Measurements from ENCODE around the gene FLII. TPM values are rescaled to one million over a fixed set of nuclear protein-coding genes. Genes with fewer than 3 reads are reported as not detected.

The FLII gene
- total and polyA plus RNA-seq, 2 experiments from 2014 or later, result 175 to 373 TPM

DNA sequence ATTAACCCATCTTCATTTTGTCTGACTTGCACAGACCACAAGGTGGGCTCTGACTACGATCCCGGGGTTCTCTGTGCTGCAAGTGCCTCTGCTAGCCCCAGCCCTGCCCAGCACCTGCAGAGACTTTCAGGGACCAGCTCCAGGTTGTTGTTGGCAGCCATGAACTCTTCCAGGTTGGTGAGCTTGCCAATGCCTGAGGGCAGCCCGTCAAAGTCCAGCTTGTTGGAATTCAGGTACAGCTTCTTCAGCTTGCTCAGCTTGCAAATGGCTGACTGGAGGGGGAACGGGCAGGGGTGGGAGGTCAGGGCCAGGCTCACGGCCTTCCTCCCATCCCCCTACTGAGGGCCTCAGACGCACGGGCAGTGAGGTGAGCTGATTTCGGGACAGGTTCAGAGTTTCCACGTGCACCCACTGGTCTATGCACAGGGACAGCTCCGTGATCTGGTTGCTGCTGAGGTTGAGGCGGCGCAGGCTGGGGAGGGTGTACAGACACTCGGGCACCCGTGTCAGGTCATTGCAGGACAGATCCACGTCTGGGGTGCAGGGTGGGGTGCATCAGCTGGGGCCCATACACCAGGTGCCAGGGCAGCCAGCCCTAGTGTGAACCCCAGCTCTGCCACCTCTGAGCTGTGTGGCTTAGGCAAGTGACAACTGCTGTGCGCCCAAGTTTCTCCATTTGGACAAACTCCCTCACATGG, 5.2 kb downstream of the FLII start:
- H3K79me2 ChIP-seq (replicated peaks; ENCODE audit: insufficient read depth), result peaks cover 27% of the 10 kb centered on the region
- H4K20me1 ChIP-seq (replicated peaks; ENCODE audit: insufficient read depth), result peaks cover 4% of the 10 kb centered on the region
- no peak overlapping the region for H2AFZ ChIP-seq
- DNase-seq (ENCODE audit: low spot score) (no peak), ATAC-seq (no peak)
- no peak overlapping the region for H3K27ac Mint-ChIP-seq
- H3K36me3 ChIP-seq (ENCODE audit: insufficient read depth), result peaks cover 19% of the 10 kb centered on the region
- H3K9me3 Mint-ChIP-seq, result no peaks in the 10 kb centered on the region
- peaks cover 11% of the 10 kb centered on the region; the same call in 1 of the 2 replicates for H3F3A ChIP-seq (replicated peaks; ENCODE audit: low read depth)
- H3K4me3 Mint-ChIP-seq, result no peak overlapping the region
- no peak overlapping the region for H3K27ac ChIP-seq (ENCODE audit: low read depth)
- H3K4me1 Mint-ChIP-seq, result peaks cover 14% of the 10 kb centered on the region
- peaks cover 13% of the 10 kb centered on the region for H3K27me3 Mint-ChIP-seq (ENCODE audit: insufficient read depth, low read depth, poor library complexity)
- H3K27me3 ChIP-seq (ENCODE audit: insufficient read depth), result no peaks in the 10 kb centered on the region
- peaks cover 9% of the 10 kb centered on the region for H3K4me1 ChIP-seq (ENCODE audit: insufficient read depth)
- TF ChIP-seq NANOG (IDR thresholded peaks at IDR 0.05; ENCODE audit: borderline replicate concordance) (no peak), ZNF114 (CRISPR knock-in tag; IDR thresholded peaks at IDR 0.05) (no peak), EZH2phosphoT487 (IDR thresholded peaks at IDR 0.05; ENCODE audit: unreplicated experiment) (no peak), STAT1 (IDR thresholded peaks at IDR 0.05; ENCODE audit: unreplicated experiment) (no peak), EZH2 (IDR thresholded peaks at IDR 0.05; ENCODE audit: low read depth, unreplicated experiment) (no peak), CREB1 (CRISPR knock-in tag; IDR thresholded peaks at IDR 0.05; ENCODE audit: low read depth) (no peak), JUNB (IDR thresholded peaks at IDR 0.05; ENCODE audit: unreplicated experiment) (no peak), ZNF331 (CRISPR knock-in tag; IDR thresholded peaks at IDR 0.05; ENCODE audit: low read depth) (no peak), POLR2AphosphoS5 (IDR thresholded peaks at IDR 0.05; ENCODE audit: low read depth) (no peak)
- TF ChIP-seq, protein P1, sequence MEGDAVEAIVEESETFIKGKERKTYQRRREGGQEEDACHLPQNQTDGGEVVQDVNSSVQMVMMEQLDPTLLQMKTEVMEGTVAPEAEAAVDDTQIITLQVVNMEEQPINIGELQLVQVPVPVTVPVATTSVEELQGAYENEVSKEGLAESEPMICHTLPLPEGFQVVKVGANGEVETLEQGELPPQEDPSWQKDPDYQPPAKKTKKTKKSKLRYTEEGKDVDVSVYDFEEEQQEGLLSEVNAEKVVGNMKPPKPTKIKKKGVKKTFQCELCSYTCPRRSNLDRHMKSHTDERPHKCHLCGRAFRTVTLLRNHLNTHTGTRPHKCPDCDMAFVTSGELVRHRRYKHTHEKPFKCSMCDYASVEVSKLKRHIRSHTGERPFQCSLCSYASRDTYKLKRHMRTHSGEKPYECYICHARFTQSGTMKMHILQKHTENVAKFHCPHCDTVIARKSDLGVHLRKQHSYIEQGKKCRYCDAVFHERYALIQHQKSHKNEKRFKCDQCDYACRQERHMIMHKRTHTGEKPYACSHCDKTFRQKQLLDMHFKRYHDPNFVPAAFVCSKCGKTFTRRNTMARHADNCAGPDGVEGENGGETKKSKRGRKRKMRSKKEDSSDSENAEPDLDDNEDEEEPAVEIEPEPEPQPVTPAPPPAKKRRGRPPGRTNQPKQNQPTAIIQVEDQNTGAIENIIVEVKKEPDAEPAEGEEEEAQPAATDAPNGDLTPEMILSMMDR (conservative IDR thresholded peaks at IDR 0.05; ENCODE audit: low read depth in 2 of 2), result no peak
- TF ChIP-seq, protein P2, sequence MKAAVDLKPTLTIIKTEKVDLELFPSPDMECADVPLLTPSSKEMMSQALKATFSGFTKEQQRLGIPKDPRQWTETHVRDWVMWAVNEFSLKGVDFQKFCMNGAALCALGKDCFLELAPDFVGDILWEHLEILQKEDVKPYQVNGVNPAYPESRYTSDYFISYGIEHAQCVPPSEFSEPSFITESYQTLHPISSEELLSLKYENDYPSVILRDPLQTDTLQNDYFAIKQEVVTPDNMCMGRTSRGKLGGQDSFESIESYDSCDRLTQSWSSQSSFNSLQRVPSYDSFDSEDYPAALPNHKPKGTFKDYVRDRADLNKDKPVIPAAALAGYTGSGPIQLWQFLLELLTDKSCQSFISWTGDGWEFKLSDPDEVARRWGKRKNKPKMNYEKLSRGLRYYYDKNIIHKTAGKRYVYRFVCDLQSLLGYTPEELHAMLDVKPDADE (IDR thresholded peaks at IDR 0.05), result no peak
- H3K4me3 ChIP-seq, result no peak overlapping the region
- peaks cover 71% of the 10 kb centered on the region for H3K36me3 Mint-ChIP-seq (ENCODE audit: low read depth)
- H3K9me2 ChIP-seq (ENCODE audit: insufficient read depth), result no peaks in the 10 kb centered on the region
- H3K4me2 ChIP-seq, result no peak overlapping the region

DNA sequence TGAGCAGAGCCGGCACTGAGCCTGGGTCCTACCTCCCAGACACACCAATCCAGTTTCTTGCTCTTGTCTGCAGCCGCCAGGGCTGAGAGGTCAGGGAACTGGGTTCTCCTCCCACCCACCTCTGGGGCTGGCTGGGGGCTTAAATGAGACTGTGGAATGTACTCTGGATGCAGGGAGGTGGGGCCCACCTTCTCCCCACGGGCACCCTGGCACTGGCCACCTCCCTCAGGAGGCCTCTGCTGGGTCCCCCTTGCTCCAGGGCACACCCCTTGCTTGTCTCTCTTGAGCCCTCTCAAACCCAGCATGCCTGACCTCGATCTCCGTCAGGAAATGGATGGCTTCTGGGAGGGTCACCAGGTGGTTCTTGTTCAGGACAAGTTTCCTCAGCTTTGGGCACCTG, 6.4 kb downstream of the FLII start:
- DNase-seq (ENCODE audit: low spot score) (no peak), ATAC-seq (no peak)
- H3F3A ChIP-seq (replicated peaks; ENCODE audit: low read depth), result peaks cover 19% of the 10 kb centered on the region
- peaks cover 19% of the 10 kb centered on the region for H3K79me2 ChIP-seq (replicated peaks; ENCODE audit: insufficient read depth)
- Mint-ChIP-seq H3K4me1 (peaks cover 13% of the 10 kb centered on the region), H3K36me3 (ENCODE audit: low read depth) (peaks cover 75% of the 10 kb centered on the region), H3K4me3 (no peak overlapping the region), H3K9me3 (no peaks in the 10 kb centered on the region; the same call in 2 of the 3 replicates), H3K27ac (no peak overlapping the region), H3K27me3 (ENCODE audit: insufficient read depth, low read depth, poor library complexity) (peaks cover 21% of the 10 kb centered on the region)
- no peak overlapping the region for H3K4me3 ChIP-seq
- no peak overlapping the region for H3K4me2 ChIP-seq
- no peaks in the 10 kb centered on the region for H3K9me2 ChIP-seq (ENCODE audit: insufficient read depth)
- peaks cover 5% of the 10 kb centered on the region for H3K4me1 ChIP-seq (ENCODE audit: insufficient read depth)
- H4K20me1 ChIP-seq (replicated peaks; ENCODE audit: insufficient read depth), result peaks cover 4% of the 10 kb centered on the region
- H3K36me3 ChIP-seq (ENCODE audit: insufficient read depth), result peaks cover 19% of the 10 kb centered on the region
- TF ChIP-seq CREB1 (CRISPR knock-in tag; IDR thresholded peaks at IDR 0.05; ENCODE audit: low read depth) (no peak), STAT1 (IDR thresholded peaks at IDR 0.05; ENCODE audit: unreplicated experiment) (no peak), ZNF114 (CRISPR knock-in tag; IDR thresholded peaks at IDR 0.05) (no peak), EZH2 (IDR thresholded peaks at IDR 0.05; ENCODE audit: low read depth, unreplicated experiment) (no peak)
- no peak overlapping the region for H3K27ac ChIP-seq (ENCODE audit: low read depth)
- no peak overlapping the region for H2AFZ ChIP-seq
- H3K27me3 ChIP-seq (ENCODE audit: insufficient read depth), result no peaks in the 10 kb centered on the region
